AG04449 (cell line): ENCODE results near the gene RHO.

Experiments used
- CTCF ChIA-PET: fragments of 350-600 bp; formaldehyde crosslinking; extraction: SDS; loops from one replicate; lab custom pipeline; 2021; ENCODE audit warnings: antibody characterized with exemption; lab: Yijun Ruan, JAX
- POLR2A ChIA-PET: fragments of 400-600, 350-600 bp; formaldehyde crosslinking; extraction: SDS; loops from one replicate; lab custom pipeline; 2020; ENCODE audit warnings: antibody characterized with exemption, inconsistent platforms; lab: Yijun Ruan, JAX
- DNase-seq: peaks from one replicate; pipeline ENCODE4 v3.0.0-alpha.2; 2010; ENCODE audit warnings: low read depth, low spot score
- H3K4me3 ChIP-seq: 2 replicates; pipeline ENCODE4 v1.5.1; 2011; ENCODE audit warnings: low read depth, mild to moderate bottlenecking, control low read depth, low read length
- CTCF ChIP-seq: IDR thresholded peaks from one replicate; pipeline ENCODE4 v1.5.1; 2011; ENCODE audit warnings: mild to moderate bottlenecking, moderate library complexity, low read length, control low read depth, inconsistent platforms; ENCODE audit not compliant: insufficient read depth; ENCODE audit errors: missing control alignments

RHO gene

GRCh38 chr3:129567939-129568338 is 39.5 kb downstream of the RHO start:
- no peak for TF ChIP-seq CTCF
- POLR2A ChIA-PET: no interaction called here
- DNase-seq: no peak
- H3K4me3 ChIP-seq: no peak overlapping the region
- CTCF ChIA-PET: no interaction called here

GRCh38 chr3:129569856-129570255 is 41.4 kb downstream of the RHO start:
- CTCF ChIA-PET: interaction anchor here (0.9 kb wide), 1 partner anchor 9 kb away, joined by 4 read pairs; no protein-coding TSS in a partner anchor

GRCh38 chr3:129571605-129572547 is 43.4 kb downstream of the RHO start:
- no peak overlapping the region for H3K4me3 ChIP-seq
- no peak for DNase-seq
- no peak for TF ChIP-seq CTCF
- CTCF ChIA-PET: no interaction called here
- POLR2A ChIA-PET: no interaction called here

More at GRCh38 chr3:129569856-129570255, 41.4 kb downstream of the RHO start:
- H3K4me3 ChIP-seq: no peak overlapping the region
- POLR2A ChIA-PET: no interaction called here
- TF ChIP-seq CTCF: no peak
- no peak for DNase-seq

GRCh38 chr3:129572603-129573002 is 44.2 kb downstream of the RHO start:
- ChIA-PET POLR2A (no interaction called here), CTCF (no interaction called here)
- TF ChIP-seq CTCF: no peak
- no peak for DNase-seq
- H3K4me3 ChIP-seq: no peak overlapping the region

GRCh38 chr3:129573493-129573892 is 45.1 kb downstream of the RHO start:
- POLR2A ChIA-PET: no interaction called here
- CTCF ChIA-PET: no interaction called here
- no peak for DNase-seq
- no peak for TF ChIP-seq CTCF
- H3K4me3 ChIP-seq: no peak overlapping the region

- ChIA-PET CTCF (no interaction called here), POLR2A (no interaction called here)
- no peak overlapping the region for H3K4me3 ChIP-seq
- TF ChIP-seq CTCF: no peak
- no peak for DNase-seq
Measured at GRCh38 chr3:129574206-129574605, 45.8 kb downstream of the RHO start.
